GM13976 (cell line): Measurements from ENCODE around the gene IER2.
A peak's percentile ranks its signal among the peaks of the same experiment; 100 is the strongest.
"Not testable (repeated sequence)": the region's sequence is repeated elsewhere in the genome, so short reads cannot be mapped to it uniquely, and the experiment has no call there.

Source experiments
- DNase-seq: peaks from one replicate; pipeline ENCODE4 v3.0.0; 2012; ENCODE audit warnings: low spot score
- in situ Hi-C: fragments of 300-500 bp; cut with MboI; formaldehyde crosslinking; loops from one replicate; pipeline ENCODE4 v1.12.0; 2022; ENCODE audit warnings: low sequenced_read_pairs, mixed read lengths, inconsistent platforms; ENCODE audit not compliant: unreplicated experiment
- TF ChIP-seq, protein P1 (sequence below): IDR thresholded peaks from 2 replicates; pipeline ENCODE4 v1.5.1; 2012; ENCODE audit warnings: borderline replicate concordance, mild to moderate bottlenecking; ENCODE audit not compliant: insufficient read depth; ENCODE audit errors: extremely low read depth, missing control alignments, control extremely low read depth

The IER2 gene

DNA sequence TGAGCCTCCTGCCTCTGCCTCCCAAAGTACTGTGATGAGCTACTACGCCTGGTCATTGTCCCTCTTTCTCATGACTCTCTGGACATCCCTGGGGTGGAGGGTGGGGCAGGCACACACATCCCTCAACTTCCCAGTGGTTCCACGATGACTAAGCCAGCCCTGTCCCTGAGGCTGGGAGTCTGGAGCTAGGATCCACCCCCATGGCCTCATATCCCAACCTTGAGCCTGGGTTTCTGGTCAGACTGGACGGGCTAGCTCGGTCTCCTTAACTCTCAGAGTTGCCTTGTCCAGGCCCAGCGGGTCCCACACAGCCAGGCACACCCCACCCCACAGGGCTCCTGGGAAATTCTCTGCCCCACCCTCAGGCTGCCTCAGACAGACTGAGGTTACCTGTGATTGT lies 19.6 kb downstream of the IER2 start:
- TF ChIP-seq, protein P1, sequence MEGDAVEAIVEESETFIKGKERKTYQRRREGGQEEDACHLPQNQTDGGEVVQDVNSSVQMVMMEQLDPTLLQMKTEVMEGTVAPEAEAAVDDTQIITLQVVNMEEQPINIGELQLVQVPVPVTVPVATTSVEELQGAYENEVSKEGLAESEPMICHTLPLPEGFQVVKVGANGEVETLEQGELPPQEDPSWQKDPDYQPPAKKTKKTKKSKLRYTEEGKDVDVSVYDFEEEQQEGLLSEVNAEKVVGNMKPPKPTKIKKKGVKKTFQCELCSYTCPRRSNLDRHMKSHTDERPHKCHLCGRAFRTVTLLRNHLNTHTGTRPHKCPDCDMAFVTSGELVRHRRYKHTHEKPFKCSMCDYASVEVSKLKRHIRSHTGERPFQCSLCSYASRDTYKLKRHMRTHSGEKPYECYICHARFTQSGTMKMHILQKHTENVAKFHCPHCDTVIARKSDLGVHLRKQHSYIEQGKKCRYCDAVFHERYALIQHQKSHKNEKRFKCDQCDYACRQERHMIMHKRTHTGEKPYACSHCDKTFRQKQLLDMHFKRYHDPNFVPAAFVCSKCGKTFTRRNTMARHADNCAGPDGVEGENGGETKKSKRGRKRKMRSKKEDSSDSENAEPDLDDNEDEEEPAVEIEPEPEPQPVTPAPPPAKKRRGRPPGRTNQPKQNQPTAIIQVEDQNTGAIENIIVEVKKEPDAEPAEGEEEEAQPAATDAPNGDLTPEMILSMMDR = no peak
- in situ Hi-C loops = no loop called here
- DNase-seq = no peak

DNA sequence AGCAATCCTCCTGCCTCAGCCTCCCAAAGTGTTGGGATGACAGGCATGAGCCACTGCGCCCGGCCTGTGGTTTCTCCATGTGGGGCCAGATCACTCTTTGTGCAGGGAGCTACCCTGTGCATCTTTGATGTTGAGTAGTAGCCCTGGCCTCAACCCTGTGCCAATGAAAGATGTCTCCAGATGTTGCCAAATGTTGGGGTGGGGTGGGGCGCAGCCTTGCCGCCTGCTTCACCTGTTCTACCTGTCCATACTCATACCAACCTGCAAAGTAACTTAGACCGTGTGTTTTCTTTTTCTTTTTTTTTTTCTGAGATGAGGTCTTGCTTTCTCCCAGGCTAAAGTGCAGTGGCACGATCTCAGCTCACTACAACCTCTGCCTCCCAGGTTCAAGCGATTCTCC lies 20.9 kb downstream of the IER2 start:
- in situ Hi-C loops = no loop called here
- no peak for DNase-seq
- TF ChIP-seq, protein P1 = no peak

DNA sequence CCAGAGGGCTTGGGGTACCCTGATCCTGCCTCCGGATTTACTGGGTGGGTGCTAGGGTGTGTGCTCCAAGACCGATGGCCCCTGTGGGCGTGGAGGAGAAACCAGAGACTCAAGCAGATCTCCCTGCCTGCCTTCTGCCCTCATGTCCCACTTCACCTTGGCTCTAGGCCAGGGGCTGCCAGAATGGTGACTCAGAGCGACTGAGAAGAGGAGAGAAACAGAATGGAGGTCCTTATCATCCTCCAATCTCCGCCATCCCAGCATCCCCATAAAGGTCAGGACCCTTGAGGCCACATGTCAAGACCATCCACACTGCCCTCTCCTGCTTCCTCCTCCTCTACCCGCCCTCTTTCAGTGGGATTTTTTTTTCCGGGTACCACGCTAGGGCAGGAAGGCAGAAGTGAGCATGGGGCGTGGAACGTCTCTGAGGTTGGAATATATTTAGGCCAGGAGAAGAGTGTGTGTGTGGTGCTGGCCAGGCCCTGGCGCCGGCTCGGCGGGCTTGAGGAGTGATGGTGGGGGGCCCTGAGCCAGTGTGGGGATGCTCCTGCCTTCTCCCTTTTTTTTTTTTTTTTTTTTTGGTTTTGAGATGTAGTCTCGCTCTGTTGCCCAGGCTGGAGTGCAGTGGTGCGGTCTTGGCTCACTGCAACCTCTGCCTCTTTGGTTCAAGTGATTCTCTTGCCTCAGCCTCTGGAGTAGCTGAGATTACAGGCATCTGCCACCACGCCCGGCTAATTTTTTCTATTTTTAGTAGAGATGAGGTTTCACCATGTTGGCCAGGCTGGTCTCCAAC lies 22.3 kb downstream of the IER2 start:
- DNase-seq = peak; percentile 36
- TF ChIP-seq, protein P1 = no peak
- in situ Hi-C loops = no loop called here

DNA sequence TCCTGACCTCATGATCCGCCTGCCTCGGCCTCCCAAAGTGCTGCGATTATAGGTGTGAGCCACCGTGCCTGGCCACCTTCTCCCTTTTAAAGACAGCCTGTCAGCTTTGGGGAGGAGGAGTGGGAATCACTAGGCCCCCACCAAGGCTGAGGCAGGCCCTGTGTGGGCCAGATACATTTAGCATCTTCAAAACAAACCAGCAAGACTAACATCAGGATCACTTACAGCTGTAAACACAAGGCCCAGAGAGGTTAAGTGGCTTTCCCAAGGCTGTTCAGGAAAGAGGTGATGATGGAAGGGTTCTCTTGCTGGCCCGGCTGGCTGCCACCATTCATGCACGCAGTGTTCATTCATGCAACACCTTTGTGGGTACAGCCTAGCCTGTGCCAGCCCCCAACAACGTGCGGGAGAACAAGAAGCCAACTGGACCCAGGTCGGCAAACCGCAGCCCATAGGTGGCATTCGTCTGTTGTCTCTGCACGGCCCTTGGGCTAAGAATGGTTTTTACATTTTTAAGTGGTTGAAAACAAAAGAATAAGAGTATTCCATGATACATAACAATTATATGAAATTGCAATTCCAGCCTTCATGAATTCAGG lies 23.0 kb downstream of the IER2 start:
- no peak for DNase-seq
- in situ Hi-C loops = no loop called here
- TF ChIP-seq, protein P1 = no peak

DNA sequence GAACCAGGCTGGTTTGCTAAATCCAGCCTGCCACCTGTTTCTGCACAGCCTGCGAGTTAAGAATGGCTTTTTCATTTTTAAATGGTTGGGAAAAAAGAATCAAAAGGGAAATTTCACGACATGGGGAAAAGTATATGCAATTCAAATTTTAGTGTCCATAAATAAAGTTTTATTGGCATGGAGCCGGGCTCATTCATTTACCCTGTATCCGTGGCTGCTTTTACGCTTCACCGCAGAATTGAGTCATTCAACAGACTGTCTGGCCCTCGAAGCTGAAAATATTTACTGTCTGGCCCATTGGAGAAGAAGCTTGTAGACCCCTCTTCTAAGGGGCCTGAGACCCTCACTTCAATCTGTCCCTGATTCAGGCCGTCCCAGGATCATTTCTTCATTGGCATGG lies 26.1 kb downstream of the IER2 start:
- TF ChIP-seq, protein P1 = no peak
- DNase-seq = no peak
- in situ Hi-C loops = no loop called here

DNA sequence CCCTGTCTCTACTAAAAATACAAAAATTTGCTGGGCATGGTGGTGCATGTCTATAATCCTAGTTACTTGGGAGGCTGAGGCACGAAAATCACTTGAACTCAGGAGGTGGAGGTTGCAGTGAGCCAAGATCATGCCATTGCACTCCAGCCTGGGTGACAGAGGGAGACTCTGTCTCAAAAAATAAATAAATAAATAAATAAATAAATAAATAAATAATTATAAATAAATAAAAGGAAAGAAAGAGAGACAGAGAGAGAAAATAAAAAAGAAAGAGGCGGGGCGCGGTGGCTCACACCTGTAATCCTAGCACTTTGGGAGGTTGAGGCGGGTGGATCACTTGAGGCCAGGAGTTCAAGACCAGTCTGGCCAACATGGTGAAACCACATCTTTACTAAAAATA lies 27.4 kb downstream of the IER2 start:
- in situ Hi-C loops, DNase-seq: not testable (repeated sequence)

DNA sequence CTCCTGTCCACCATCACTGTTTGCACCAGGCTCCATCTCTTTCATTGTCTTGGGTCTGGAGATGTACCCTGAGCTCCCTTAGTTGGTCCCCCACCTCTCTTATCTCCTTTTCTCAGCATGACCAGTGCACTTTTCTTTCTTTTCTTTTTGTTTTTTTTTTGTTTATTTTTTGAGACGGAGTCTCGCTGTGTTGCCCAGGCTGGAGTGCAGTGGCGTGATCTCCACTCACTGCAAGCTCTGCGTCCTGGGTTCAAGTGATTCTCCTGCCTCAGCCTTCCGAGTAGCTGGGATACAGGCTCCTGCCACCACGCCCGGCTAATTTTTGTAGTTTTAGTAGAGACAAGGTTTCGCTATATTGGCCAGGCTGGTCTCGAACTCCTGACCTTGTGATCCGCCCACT lies 28.1 kb downstream of the IER2 start:
- DNase-seq, in situ Hi-C loops: not testable (repeated sequence)
